Fibroblast of lung (primary cell): ENCODE data around the gene DNAI2. TPM values are rescaled to one million over a fixed set of nuclear protein-coding genes. Genes with fewer than 3 reads are reported as not detected.
"Not testable (repeated sequence)": the region's sequence is repeated elsewhere in the genome, so short reads cannot be mapped to it uniquely, and the experiment has no call there.

ENCODE experiments used
- DNase-seq, 2 donors: peaks; one replicate each; pipeline versions ENCODE4 v3.0.0 to v3.0.0-alpha.2; 2010; ENCODE audit warnings: low read depth in 2 of 2
- H2AFZ ChIP-seq: 2 replicates; pipeline ENCODE4 v1.5.1; 2012; ENCODE audit warnings: low read length, control low read depth, inconsistent platforms
- H3K27ac ChIP-seq: 2 replicates; pipeline ENCODE4 v1.5.1; 2011; ENCODE audit warnings: low read length, control low read depth; ENCODE audit not compliant: insufficient read depth
- H3K27me3 ChIP-seq: 2 replicates; pipeline ENCODE4 v1.5.1; 2011; ENCODE audit warnings: mild to moderate bottlenecking, low read length; ENCODE audit not compliant: control insufficient read depth, insufficient read depth
- H3K36me3 ChIP-seq: 2 replicates; pipeline ENCODE4 v1.5.1; 2011; ENCODE audit warnings: low read length; ENCODE audit not compliant: control insufficient read depth, insufficient read depth
- H3K4me1 ChIP-seq: 2 replicates; pipeline ENCODE4 v1.5.1; 2011; ENCODE audit warnings: low read length; ENCODE audit not compliant: control insufficient read depth, insufficient read depth; ENCODE audit errors: extremely low read depth
- H3K4me2 ChIP-seq: 2 replicates; pipeline ENCODE4 v1.5.1; 2011; ENCODE audit warnings: low read length, control low read depth; ENCODE audit not compliant: insufficient read depth; ENCODE audit errors: extremely low read depth
- H3K4me3 ChIP-seq, 4 experiments: fragments of 200-600 bp in 1 of 4; sonication (generic) in 1 of 4; replicated peaks in 1 of 4; 2 replicates each; pipeline ENCODE4 v1.5.1; 2011 to 2016; ENCODE audit warnings: low read length in 4 of 4, low read depth in 3 of 4, mild to moderate bottlenecking in 3 of 4, control low read depth in 2 of 4, inconsistent platforms in 1 of 4, mixed read lengths in 1 of 4; ENCODE audit not compliant: insufficient read depth in 1 of 4; ENCODE audit errors: control extremely low read depth in 1 of 4
- H3K79me2 ChIP-seq: 2 replicates; pipeline ENCODE4 v1.5.1; 2012; ENCODE audit warnings: mild to moderate bottlenecking, low read length, inconsistent platforms; ENCODE audit not compliant: control insufficient read depth, insufficient read depth
- H3K9ac ChIP-seq: 2 replicates; pipeline ENCODE4 v1.5.1; 2011; ENCODE audit warnings: mild to moderate bottlenecking, low read length, control low read depth; ENCODE audit not compliant: insufficient read depth
- H3K9me3 ChIP-seq: 2 replicates; pipeline ENCODE4 v1.5.1; 2012; ENCODE audit warnings: low read depth, low read length; ENCODE audit not compliant: control insufficient read depth, insufficient read depth
- H4K20me1 ChIP-seq: 2 replicates; pipeline ENCODE4 v1.5.1; 2011; ENCODE audit warnings: low read length; ENCODE audit not compliant: control insufficient read depth, insufficient read depth; ENCODE audit errors: extremely low read depth
- EZH2 ChIP-seq: IDR thresholded peaks from 2 replicates; pipeline ENCODE4 v1.5.1; 2012; ENCODE audit warnings: low read length, control low read depth, mild to moderate bottlenecking; ENCODE audit errors: missing control alignments
- polyA plus RNA-seq, 2 donors: library from polyadenylated mRNA; depleted of rRNA in 1 of 2; stranded (reverse) in 1 of 2; unstranded in 1 of 2; fragments of >200 nt; gene quantifications; 2 replicates each; pipeline ENCODE4 v1.2.1, GENCODE V29; 2011 to 2012; ENCODE audit warnings: missing spikeins in 1 of 2
- total RNA-seq: library from RNA; depleted of rRNA; stranded (reverse); fragments of >200 nt; gene quantifications from 2 replicates; pipeline ENCODE4 v1.2.1, GENCODE V29; 2014
- TF ChIP-seq, protein P1 (sequence below), 2 donors: IDR thresholded peaks in 1 of 2; conservative IDR thresholded peaks in 1 of 2; 1 replicate in 1 of 2; 2 replicates in 1 of 2; pipeline ENCODE4 v1.5.1; 2011 to 2012; ENCODE audit warnings: low read length in 2 of 2, control low read depth in 1 of 2, inconsistent platforms in 1 of 2, low read depth in 1 of 2, mild to moderate bottlenecking in 1 of 2

The DNAI2 gene
- total and polyA plus RNA-seq, 2 donors (not counting 1 experiment from before 2014, with no cell fraction given): not detected

- Histone ChIP-seq H3K4me3 (no peak overlapping the region), H3K9me3 (no peaks in the 10 kb centered on the region), H3K9ac (no peak overlapping the region), H3K4me2 (no peak overlapping the region), H3K79me2 (no peaks in the 10 kb centered on the region), H3K27me3 (no peaks in the 10 kb centered on the region), H3K36me3 (no peaks in the 10 kb centered on the region), H4K20me1 (no peaks in the 10 kb centered on the region), H3K4me1 (no peaks in the 10 kb centered on the region), H3K27ac (no peak overlapping the region), H2AFZ (no peak overlapping the region)
- DNase-seq: no peak
- TF ChIP-seq, protein P1, sequence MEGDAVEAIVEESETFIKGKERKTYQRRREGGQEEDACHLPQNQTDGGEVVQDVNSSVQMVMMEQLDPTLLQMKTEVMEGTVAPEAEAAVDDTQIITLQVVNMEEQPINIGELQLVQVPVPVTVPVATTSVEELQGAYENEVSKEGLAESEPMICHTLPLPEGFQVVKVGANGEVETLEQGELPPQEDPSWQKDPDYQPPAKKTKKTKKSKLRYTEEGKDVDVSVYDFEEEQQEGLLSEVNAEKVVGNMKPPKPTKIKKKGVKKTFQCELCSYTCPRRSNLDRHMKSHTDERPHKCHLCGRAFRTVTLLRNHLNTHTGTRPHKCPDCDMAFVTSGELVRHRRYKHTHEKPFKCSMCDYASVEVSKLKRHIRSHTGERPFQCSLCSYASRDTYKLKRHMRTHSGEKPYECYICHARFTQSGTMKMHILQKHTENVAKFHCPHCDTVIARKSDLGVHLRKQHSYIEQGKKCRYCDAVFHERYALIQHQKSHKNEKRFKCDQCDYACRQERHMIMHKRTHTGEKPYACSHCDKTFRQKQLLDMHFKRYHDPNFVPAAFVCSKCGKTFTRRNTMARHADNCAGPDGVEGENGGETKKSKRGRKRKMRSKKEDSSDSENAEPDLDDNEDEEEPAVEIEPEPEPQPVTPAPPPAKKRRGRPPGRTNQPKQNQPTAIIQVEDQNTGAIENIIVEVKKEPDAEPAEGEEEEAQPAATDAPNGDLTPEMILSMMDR (conservative IDR thresholded peaks at IDR 0.05 in 1 of 2, IDR thresholded peaks at IDR 0.05 in 1 of 2; ENCODE audit: low read depth in 1 of 2, low read length in 2 of 2): no peak
Measured at GRCh38 chr17:74277935-74278334, 3.9 kb downstream of the DNAI2 start.

DNA sequence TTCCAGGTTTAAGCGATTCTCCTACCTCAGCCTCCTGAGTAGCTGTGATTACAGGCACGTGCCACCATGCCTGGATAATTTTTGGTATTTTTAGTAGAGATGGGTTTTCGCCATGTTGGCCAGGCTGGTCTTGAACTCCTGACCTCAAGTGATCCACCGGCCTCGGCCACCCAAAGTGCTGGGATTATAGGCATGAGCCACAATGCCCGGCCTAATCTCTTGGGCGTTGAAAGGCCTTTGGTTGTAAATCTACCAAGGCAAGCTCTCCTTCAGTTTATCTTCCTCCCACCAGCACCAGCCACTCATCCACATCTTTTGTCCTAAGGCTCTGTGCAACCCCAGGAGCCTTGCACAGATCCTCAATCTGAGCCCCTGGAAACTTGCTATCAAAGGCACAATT lies 5.6 kb downstream of the DNAI2 start:
- not testable (repeated sequence) for H3K4me1 ChIP-seq, DNase-seq, H3K79me2 ChIP-seq, H3K4me3 ChIP-seq, H3K9ac ChIP-seq, H3K27ac ChIP-seq, H4K20me1 ChIP-seq, H3K36me3 ChIP-seq, H3K4me2 ChIP-seq, H3K27me3 ChIP-seq, H3K9me3 ChIP-seq, H2AFZ ChIP-seq

DNA sequence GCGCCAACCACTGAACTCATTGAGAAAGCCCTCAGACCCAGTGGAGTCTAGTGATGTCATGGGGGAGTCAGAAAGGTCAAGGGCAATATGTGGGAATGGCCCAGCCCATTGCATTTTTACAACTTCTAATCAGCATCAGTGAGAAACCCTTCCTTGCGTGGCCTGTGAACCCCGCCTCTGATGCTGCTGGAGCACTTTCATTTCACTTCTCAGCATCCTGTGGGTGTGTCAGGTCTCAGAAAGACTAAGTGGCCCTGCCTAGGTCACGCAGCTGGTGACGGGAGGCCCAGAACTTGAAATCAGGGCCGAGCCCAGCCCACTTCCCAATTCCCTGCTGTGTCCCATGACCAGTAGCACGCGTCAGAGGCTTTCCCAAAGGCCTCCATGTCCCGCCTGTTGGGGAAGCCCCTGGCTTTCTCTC lies 6.1 kb downstream of the DNAI2 start:
- Histone ChIP-seq H4K20me1 (no peaks in the 10 kb centered on the region), H3K9me3 (no peaks in the 10 kb centered on the region), H3K4me3 (no peak overlapping the region), H3K36me3 (no peaks in the 10 kb centered on the region), H2AFZ (no peak overlapping the region), H3K27me3 (no peaks in the 10 kb centered on the region), H3K79me2 (no peaks in the 10 kb centered on the region), H3K9ac (no peak overlapping the region), H3K4me1 (no peaks in the 10 kb centered on the region), H3K27ac (no peak overlapping the region), H3K4me2 (no peak overlapping the region)
- no peak for TF ChIP-seq EZH2
- TF ChIP-seq, protein P1 (conservative IDR thresholded peaks at IDR 0.05 in 1 of 2, IDR thresholded peaks at IDR 0.05 in 1 of 2; ENCODE audit: low read depth in 1 of 2, low read length in 2 of 2): no peak
- DNase-seq: no peak
